GF-D8 (cell line): Measurements from ENCODE around the gene CIT.

Experiments
- DNase-seq: peaks from one replicate; lab custom pipeline; 2025; lab: John Stamatoyannopoulos, UW

The CIT gene

DNA sequence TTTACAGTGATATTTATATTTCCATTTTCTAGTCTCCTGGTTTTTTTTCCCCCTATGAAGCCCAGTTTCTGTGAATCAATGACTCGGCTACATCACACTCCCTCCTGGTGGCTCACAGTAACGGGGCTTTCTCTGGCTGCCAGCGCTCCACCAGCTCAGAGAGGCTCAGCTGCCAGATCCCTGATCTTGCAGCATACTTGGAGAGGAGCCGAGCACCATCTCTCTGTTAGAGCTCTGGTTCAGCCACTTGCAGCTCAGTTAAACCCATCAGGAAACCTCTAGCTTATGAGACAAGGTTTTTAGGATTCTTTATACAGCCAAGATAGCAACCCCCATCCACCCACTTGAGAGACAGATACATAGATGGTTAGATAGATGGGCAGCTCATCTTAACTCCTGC, 74.6 kb downstream of the CIT start:
- DNase-seq = no peak

DNA sequence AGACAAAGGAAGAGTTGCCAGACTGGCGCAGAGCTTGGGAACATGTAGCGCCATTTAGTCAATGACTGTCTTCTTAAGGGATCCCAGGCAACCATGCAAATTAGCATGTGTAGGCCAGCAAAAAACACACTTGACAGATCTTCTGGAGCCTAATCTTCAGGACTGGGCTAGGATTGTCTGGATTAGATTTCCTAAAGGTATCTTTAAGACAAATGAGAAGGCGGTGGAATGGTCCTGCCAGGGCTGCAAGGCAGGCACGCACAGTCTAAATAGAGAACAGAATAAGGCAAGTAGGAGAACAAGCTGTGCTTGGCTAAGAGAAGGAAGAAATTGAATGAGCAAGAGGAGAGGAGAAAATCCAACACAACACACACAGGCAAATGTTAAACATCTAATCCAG, 80.0 kb downstream of the CIT start:
- DNase-seq = no peak

- no peak for DNase-seq
Observed at GRCh38 chr12:119796292-119796691, 80.8 kb downstream of the CIT start.

DNA sequence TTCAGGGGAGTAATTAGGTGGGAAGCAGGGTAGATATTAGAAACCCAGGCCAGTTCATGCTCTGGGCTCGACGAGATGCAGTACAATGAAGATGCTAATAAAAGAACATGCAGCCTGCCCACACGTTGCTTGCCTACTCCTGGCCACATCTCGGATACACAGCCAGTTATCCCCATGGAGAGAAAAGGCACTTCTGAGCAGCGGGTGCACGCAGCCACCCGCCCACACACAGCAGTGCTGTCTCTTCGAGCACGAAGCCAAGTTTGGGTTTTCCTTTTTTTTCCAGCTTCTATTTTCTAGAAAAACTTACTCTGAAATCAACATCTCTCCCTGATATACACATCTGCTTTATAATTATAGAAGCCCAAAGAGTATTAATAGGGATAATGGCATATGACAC, 85.7 kb downstream of the CIT start:
- DNase-seq = no peak

GRCh38 chr12:119788786-119789185, 88.3 kb downstream of the CIT start:
- DNase-seq = no peak

DNA sequence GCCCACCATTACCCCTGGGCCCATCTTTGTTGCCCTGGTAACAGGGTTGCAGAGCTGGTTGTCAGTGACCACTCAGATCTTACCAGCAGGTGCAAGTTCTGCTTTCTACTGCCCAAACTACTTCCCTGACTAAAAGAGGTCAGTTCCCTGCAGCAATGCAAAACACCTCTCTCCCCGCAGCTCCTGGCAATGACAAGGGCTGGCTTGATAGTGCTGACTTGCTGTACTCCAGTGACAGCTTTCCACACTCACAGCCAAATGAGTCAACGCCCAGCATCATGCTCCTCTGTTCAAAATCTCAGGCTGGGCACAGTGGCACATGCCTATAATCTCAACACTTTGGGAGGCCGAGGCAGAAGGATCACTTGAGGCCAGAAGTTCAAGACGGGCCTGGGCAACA, 90.6 kb downstream of the CIT start:
- no peak for DNase-seq

- no peak for DNase-seq
Observed at GRCh38 chr12:119784673-119785072, 92.4 kb downstream of the CIT start.

DNA sequence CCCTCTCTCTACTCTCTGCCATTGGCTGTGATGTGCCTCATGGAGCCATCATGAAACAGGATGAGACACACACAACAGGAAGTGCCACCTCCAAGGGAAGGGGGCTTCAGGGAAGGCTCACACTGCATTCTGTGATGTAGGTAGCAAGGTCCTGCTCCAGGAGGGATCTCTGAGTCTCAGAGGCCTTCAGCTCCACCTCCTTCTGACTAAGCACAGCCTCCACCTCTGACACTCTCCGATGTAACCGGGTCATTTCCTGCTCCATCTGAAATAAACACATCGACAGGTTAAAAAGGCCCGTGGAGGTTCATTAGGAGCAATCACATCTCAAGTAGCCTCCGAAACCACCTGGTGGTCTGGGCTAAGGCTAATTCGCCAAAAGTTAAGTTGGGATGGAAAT, 93.3 kb downstream of the CIT start:
- no peak for DNase-seq

DNA sequence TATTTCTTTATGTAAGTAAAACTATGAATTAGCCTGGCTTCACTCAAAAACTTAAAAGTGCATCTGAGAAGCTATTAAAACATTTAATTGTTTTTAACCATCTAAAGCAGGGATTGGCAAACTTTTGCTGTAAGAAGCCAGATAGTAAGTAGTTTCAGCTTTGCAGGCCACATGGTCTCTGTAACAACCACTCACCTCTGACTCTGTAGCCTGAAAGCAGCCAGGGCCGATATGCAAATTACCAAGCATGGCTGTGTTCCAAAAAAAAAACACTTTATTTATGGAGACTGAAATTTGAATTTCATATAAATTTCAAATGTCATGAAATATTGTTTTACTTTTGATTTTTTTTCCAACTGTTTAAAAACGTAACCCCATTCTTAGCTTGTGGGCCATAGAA, 95.3 kb downstream of the CIT start:
- no peak for DNase-seq

DNA sequence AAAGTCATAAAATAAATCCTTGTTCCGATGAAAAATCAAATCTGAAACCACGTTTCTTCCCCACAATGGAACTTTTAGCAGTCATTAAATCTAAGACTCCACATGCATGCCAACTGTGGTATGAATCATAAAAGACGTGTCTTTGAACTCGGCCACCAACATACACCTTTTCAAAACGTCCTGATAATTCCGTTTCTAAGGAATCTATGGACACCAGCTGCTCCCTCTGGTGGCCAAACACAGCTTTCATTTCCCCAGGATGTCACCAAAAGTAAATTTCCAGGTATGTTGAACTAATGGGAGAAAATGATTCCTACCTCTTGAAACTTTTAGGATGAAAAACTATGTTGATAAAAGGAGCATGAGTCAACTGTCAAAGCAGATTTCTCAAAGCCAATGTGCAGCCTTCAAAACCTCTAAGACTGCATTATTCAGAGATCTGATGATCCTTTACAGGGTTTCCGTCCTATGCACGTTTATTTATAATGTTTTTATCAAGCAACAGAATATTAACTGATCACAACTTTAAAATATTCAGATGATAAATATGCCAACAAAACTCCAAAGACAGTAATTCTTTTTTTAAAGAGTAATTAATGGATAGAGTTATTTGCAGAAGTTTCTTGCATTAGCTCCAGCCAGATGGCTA, 96.2 kb downstream of the CIT start:
- DNase-seq = no peak

GRCh38 chr12:119775246-119775895, 101.7 kb downstream of the CIT start:
- no peak for DNase-seq

GRCh38 chr12:119772431-119772830, 104.7 kb downstream of the CIT start:
- DNase-seq = no peak

GRCh38 chr12:119770146-119770545, 107.0 kb downstream of the CIT start:
- DNase-seq = no peak

GRCh38 chr12:119762619-119763018, 114.5 kb downstream of the CIT start:
- no peak for DNase-seq

- no peak for DNase-seq
Observed at GRCh38 chr12:119758722-119759121, 118.4 kb downstream of the CIT start.

- DNase-seq = no peak
Observed at GRCh38 chr12:119758234-119758633, 118.9 kb downstream of the CIT start.

DNA sequence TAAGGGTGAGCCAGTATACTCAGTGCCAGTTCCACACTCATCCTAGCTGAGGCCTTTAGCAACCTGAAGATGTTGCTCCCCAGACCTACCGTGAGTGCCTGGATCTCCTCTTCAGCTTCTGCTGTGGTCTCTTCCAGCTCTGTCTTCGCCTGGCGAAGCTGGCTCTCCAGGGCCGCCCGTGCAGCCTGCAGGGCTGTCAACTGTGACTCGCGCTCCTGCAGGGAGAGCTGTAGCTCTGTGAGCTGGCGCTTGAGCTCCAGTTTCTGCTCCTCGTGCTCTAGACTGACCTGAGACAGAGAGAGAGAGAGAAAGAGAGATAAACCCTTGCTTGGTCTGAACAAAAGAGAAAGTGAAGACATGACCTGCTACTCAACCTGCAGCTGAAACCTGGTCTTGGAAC, 125.2 kb downstream of the CIT start:
- DNase-seq = no peak

GRCh38 chr12:119749666-119750065, 127.5 kb downstream of the CIT start:
- DNase-seq = no peak

- no peak for DNase-seq
Observed at GRCh38 chr12:119748497-119748896, 128.6 kb downstream of the CIT start.

- DNase-seq = no peak
Observed at GRCh38 chr12:119746169-119746568, 131.0 kb downstream of the CIT start.

GRCh38 chr12:119744900-119745606, 132.1 kb downstream of the CIT start:
- no peak for DNase-seq

DNA sequence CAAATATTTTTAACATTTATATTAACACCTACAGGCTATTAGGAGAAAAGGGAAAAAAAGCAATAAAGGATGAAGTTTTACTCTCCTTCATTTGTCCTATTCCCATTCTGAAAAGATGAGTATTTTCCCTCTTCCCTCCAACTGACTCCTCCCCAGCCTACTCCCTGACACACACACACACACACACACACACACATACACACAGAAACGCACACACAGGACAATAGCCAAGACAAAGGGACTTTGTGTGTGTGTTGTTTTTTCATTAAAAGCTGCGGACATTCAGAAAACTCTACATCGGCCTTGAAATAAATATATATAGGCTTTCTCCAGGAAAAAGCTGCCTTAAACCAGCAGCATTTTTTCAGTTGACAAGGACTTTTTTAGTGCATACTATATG, 134.4 kb downstream of the CIT start:
- no peak for DNase-seq

GRCh38 chr12:119740830-119741229, 136.3 kb downstream of the CIT start:
- DNase-seq = no peak

GRCh38 chr12:119735079-119735478, 142.0 kb downstream of the CIT start:
- DNase-seq = no peak
